Raji (cell line): ENCODE results near the gene CCR2.

Experiments used
- POLR2A ChIP-seq: IDR thresholded peaks from 2 replicates; pipeline ENCODE4 v1.6.1; 2011; ENCODE audit warnings: low read depth, low read length, control low read depth; ENCODE audit not compliant: insufficient read depth

CCR2 gene

GRCh38 chr3:46349484-46350261 lies 4.2 kb upstream of the CCR2 start:
- no peak for TF ChIP-seq POLR2A

- no peak for TF ChIP-seq POLR2A
Measured at GRCh38 chr3:46350262-46350565, 3.7 kb upstream of the CCR2 start.

- no peak for TF ChIP-seq POLR2A
Measured at GRCh38 chr3:46351646-46352045, 2.3 kb upstream of the CCR2 start.

GRCh38 chr3:46353090-46353489 lies 821 bp upstream of the CCR2 start:
- TF ChIP-seq POLR2A = no peak

GRCh38 chr3:46354478-46354877 lies 567 bp downstream of the CCR2 start:
- TF ChIP-seq POLR2A = no peak

- TF ChIP-seq POLR2A = no peak
Measured at GRCh38 chr3:46354984-46355383, 1.1 kb downstream of the CCR2 start.

- TF ChIP-seq POLR2A = no peak
Measured at GRCh38 chr3:46356276-46356675, 2.4 kb downstream of the CCR2 start.

- no peak for TF ChIP-seq POLR2A
Measured at GRCh38 chr3:46356909-46357308, 3.0 kb downstream of the CCR2 start.

- TF ChIP-seq POLR2A = no peak
Measured at GRCh38 chr3:46358466-46358865, 4.6 kb downstream of the CCR2 start.

- no peak for TF ChIP-seq POLR2A
Measured at GRCh38 chr3:46359733-46360493, 6.0 kb downstream of the CCR2 start.

- no peak for TF ChIP-seq POLR2A
Measured at GRCh38 chr3:46360907-46361306, 7.0 kb downstream of the CCR2 start.

GRCh38 chr3:46361408-46362283 lies 7.7 kb downstream of the CCR2 start:
- TF ChIP-seq POLR2A = no peak

- TF ChIP-seq POLR2A = no peak
Measured at GRCh38 chr3:46365041-46365440, 11.1 kb downstream of the CCR2 start.

- no peak for TF ChIP-seq POLR2A
Measured at GRCh38 chr3:46365737-46366524, 12.0 kb downstream of the CCR2 start.

- no peak for TF ChIP-seq POLR2A
Measured at GRCh38 chr3:46367811-46368210, 13.9 kb downstream of the CCR2 start.
